ENCODE measurements around the gene KLHDC9. TPM values are rescaled to one million over a fixed set of nuclear protein-coding genes. Genes with fewer than 3 reads are reported as not detected.
"Not testable (repeated sequence)": the region's sequence is repeated elsewhere in the genome, so short reads cannot be mapped to it uniquely, and the experiment has no call there.

Gene KLHDC9
- total RNA-seq, 2 experiments from 2014 or later, result 0.33 to 0.46 TPM

DNA sequence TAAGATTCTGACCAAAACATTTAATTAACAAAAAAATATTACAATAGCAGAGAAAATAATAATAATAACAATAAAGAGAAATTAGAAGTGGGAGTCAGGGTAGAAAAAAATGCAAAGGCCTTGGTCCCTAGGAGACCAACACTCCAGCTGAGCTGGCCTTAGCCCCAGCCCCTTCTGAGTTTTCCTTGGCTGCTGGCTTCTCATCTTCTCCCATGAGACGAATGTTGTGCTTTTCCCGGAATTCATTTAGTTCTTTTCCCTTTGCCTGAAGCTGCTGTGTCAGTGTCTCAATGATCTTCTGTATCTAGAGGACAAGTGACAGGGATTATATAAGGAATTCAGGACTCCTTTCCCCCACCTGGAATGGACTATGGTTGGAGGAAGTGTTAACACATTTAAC lies 2.4 kb downstream of the KLHDC9 start:
- no peak overlapping the region for H3K27ac Mint-ChIP-seq
- no peaks in the 10 kb centered on the region for H3K9me3 Mint-ChIP-seq
- H3K36me3 Mint-ChIP-seq, result peaks cover 19% of the 10 kb centered on the region
- H3K4me3 Mint-ChIP-seq, result no peak overlapping the region
- H3K27me3 Mint-ChIP-seq, result no peaks in the 10 kb centered on the region
- peaks cover 49% of the 10 kb centered on the region for H3K4me1 Mint-ChIP-seq
- DNase-seq, result no peak

- H3K27ac Mint-ChIP-seq, result no peak overlapping the region
Observed at GRCh38 chr1:161106431-161106830, 8.3 kb downstream of the KLHDC9 start.

GRCh38 chr1:161111117-161111516 lies 13.0 kb downstream of the KLHDC9 start:
- no peak for DNase-seq
- Mint-ChIP-seq H3K36me3 (peaks cover 42% of the 10 kb centered on the region), H3K27ac (no peak overlapping the region), H3K4me3 (no peak overlapping the region), H3K4me1 (peaks cover 45% of the 10 kb centered on the region), H3K9me3 (peaks cover 1% of the 10 kb centered on the region), H3K27me3 (no peaks in the 10 kb centered on the region)

More at GRCh38 chr1:161106431-161106830, 8.3 kb downstream of the KLHDC9 start:
- peaks cover 1% of the 10 kb centered on the region for H3K9me3 Mint-ChIP-seq
- H3K27me3 Mint-ChIP-seq, result no peaks in the 10 kb centered on the region
- H3K4me1 Mint-ChIP-seq, result peaks cover 22% of the 10 kb centered on the region
- no peak for DNase-seq
- H3K36me3 Mint-ChIP-seq, result peaks cover 24% of the 10 kb centered on the region
- no peak overlapping the region for H3K4me3 Mint-ChIP-seq

GRCh38 chr1:161111527-161111926 lies 13.4 kb downstream of the KLHDC9 start:
- Mint-ChIP-seq H3K36me3 (peaks cover 42% of the 10 kb centered on the region), H3K27ac (no peak overlapping the region), H3K4me3 (no peak overlapping the region), H3K27me3 (no peaks in the 10 kb centered on the region), H3K9me3 (no peaks in the 10 kb centered on the region), H3K4me1 (peaks cover 47% of the 10 kb centered on the region)
- DNase-seq, result no peak

DNA sequence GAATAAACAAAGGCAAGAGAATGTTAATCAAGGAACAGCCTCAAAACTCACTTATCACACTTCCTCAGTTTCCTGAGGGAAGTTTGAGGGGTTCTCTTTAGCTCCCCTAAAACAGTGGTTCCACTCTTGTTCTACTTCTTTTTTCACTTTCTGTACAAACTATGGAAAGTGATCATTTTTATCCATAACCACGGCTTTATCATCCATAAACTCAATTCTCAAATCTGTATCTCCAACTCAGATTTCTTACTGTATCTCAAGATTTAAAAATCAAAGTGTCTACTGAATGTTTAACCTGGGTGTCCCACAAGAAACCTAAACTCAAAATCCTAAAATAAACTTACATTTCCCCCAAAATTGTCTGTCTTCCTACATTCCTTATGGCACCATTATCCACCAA lies 15.8 kb downstream of the KLHDC9 start:
- DNase-seq, result no peak
- Mint-ChIP-seq H3K27ac (peak overlapping the region; percentile 54), H3K4me1 (peaks cover 54% of the 10 kb centered on the region), H3K27me3 (no peaks in the 10 kb centered on the region), H3K36me3 (peaks cover 45% of the 10 kb centered on the region), H3K4me3 (no peak overlapping the region), H3K9me3 (no peaks in the 10 kb centered on the region)

- Mint-ChIP-seq H3K36me3 (peaks cover 47% of the 10 kb centered on the region), H3K4me3 (peak overlapping the region; percentile 11), H3K27me3 (no peaks in the 10 kb centered on the region), H3K4me1 (peaks cover 60% of the 10 kb centered on the region), H3K9me3 (no peaks in the 10 kb centered on the region), H3K27ac (peak overlapping the region; percentile 90)
- DNase-seq, result no peak
Observed at GRCh38 chr1:161114556-161114955, 16.4 kb downstream of the KLHDC9 start.

GRCh38 chr1:161115132-161115711 lies 17.1 kb downstream of the KLHDC9 start:
- DNase-seq, result peak; percentile 47
- H3K4me1 Mint-ChIP-seq, result peaks cover 67% of the 10 kb centered on the region

GRCh38 chr1:161115961-161116360 lies 17.8 kb downstream of the KLHDC9 start:
- Mint-ChIP-seq H3K36me3 (peaks cover 56% of the 10 kb centered on the region), H3K27ac (peak overlapping the region; percentile 90), H3K4me3 (peak overlapping the region; percentile 93), H3K4me1 (peaks cover 72% of the 10 kb centered on the region)
- H3K9me3 Mint-ChIP-seq, DNase-seq, H3K27me3 Mint-ChIP-seq: not testable (repeated sequence)

More at GRCh38 chr1:161115132-161115711, 17.1 kb downstream of the KLHDC9 start:
- no peaks in the 10 kb centered on the region for H3K9me3 Mint-ChIP-seq
- peaks cover 52% of the 10 kb centered on the region for H3K36me3 Mint-ChIP-seq
- H3K4me3 Mint-ChIP-seq, result peak overlapping the region; percentile 93
- H3K27ac Mint-ChIP-seq, result peak overlapping the region; percentile 90
- H3K27me3 Mint-ChIP-seq, result no peaks in the 10 kb centered on the region

DNA sequence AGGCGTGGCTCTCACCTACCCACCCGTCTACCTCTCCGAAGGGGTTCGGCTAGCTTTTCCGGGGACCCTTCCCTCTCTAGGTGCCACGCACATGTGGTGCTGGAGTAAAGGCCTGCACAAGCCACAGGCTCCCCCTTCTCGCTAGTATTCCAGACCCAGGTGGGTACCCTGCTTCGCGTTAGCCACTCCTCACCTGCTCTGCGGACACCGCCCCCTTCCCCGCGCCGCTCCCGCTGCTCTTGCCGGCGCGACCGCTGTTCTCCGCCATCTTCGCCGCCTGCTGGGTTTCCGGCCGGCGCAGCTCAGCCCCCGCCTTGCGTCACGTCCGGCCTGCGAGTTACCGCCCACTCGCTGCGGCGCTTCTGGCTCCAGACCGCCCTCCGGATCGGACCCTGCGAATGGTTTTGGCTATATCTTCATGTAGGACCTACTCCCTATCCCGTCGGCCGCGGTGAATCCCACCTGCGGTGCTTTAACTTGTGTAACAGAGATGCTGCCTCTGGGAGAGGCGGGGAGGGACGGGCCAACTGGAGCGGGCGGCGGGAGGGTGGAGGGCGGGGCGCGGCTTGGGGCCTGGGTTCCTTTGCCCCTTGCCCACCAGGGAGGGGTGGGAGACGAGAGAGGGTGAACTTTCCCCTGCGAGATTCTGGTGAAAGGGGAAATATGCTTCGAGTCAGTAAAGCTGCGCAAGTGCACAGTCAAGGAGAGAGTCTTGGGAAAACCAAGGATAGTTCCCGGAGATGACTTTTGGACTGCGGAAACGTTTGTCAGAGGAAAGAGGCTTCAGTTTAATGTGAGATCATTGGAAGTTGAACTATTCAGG lies 19.8 kb downstream of the KLHDC9 start, which contains the start of the genes NIT1 and PFDN2:
TSS of gene NIT1 (plus strand) at position 347 of the 823 bp plus-strand sequence. CDS start at position 419, 72 bp downstream.
TSS of gene PFDN2 (minus strand) at position 279 of the 823 bp plus-strand sequence. CDS start at position 268, 11 bp downstream.
- peak; percentile 92 for DNase-seq
- Mint-ChIP-seq H3K4me1 (peaks cover 72% of the 10 kb centered on the region), H3K36me3 (peaks cover 61% of the 10 kb centered on the region), H3K27me3 (no peaks in the 10 kb centered on the region), H3K9me3 (no peaks in the 10 kb centered on the region), H3K4me3 (peak within 1 kb of the TSS; percentile 93), H3K27ac (peak within 1 kb of the TSS; percentile 90)

- Mint-ChIP-seq H3K27ac (peak overlapping the region; percentile 90), H3K9me3 (no peaks in the 10 kb centered on the region), H3K27me3 (no peaks in the 10 kb centered on the region), H3K36me3 (peaks cover 57% of the 10 kb centered on the region), H3K4me1 (peaks cover 59% of the 10 kb centered on the region), H3K4me3 (peak overlapping the region; percentile 93)
- DNase-seq, result peak; percentile 74
Observed at GRCh38 chr1:161119092-161119903, 21.1 kb downstream of the KLHDC9 start.

DNA sequence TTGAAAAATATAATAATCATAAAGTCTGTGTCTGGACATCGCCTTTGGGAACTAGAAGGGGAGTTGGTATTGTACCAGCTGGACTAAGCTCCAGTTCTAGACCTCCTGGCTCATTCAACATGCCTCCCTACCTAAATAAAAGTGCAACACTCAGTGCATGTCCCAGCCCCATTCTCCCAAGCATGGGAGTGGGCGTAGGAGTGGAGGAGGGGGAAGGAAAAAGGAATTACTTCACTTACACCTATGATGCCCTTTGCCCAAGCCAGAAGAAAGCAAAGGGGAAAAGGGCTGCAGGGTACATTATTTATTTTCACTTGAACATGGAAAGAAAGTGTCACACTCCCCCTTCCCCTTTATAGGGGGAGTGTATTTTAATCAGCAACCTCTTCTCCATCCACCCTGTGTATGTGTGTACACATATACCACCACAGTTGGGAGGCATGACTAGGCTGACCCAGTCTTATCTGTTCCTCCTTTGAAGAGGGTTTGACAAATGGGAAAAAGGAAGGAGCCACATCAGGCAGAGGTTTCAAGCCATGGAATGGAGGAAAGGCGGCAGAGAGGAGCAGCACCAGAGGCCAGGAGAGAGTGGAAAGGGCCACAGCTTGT lies 23.0 kb downstream of the KLHDC9 start:
- Mint-ChIP-seq H3K4me1 (peaks cover 47% of the 10 kb centered on the region), H3K36me3 (peaks cover 47% of the 10 kb centered on the region), H3K27me3 (no peaks in the 10 kb centered on the region), H3K9me3 (no peaks in the 10 kb centered on the region), H3K4me3 (peak overlapping the region; percentile 37), H3K27ac (peak overlapping the region; percentile 85)
- no peak for DNase-seq

DNA sequence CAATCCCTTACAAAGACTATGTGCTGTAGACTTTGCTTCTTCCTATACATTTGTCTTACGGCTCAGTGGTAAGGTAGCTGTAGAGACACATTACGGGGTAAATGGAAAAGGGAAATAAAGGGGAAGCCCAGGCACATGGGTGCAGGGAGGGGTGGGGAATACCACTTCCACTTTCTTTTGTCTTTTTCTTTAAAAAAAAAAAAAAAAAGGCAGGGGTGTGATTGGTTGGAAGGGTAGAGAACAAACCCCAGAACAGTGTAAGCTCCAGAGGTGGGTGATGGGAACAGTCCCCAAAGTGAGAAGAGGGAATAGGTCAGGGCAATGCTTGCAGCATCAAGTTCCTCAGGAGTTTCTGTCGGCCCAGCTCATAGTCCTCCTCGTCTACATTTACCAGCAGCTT lies 23.7 kb downstream of the KLHDC9 start:
- no peak overlapping the region for H3K4me3 Mint-ChIP-seq
- DNase-seq, result no peak
- peaks cover 45% of the 10 kb centered on the region for H3K36me3 Mint-ChIP-seq
- no peaks in the 10 kb centered on the region for H3K27me3 Mint-ChIP-seq
- peaks cover 44% of the 10 kb centered on the region for H3K4me1 Mint-ChIP-seq
- H3K27ac Mint-ChIP-seq, result peak overlapping the region; percentile 85
- H3K9me3 Mint-ChIP-seq, result no peaks in the 10 kb centered on the region

DNA sequence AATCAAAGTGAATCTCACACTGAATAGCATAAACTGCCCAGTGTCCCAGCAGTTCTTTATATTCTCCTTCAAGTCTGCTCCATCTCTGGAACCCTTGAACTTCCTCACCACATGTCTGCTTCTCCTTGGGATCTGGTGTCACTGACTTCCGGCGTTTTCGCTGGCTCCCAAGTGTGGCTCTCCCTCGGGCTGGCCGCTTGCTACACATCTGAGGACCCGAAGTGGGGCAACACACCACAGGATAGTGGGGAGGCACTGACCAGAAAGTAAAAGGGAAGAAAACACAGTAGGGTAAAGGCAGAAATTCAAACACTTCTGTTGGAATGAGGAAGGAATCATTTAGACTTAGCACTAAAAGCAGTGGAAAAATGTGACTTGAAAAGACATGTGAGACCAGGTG lies 24.8 kb downstream of the KLHDC9 start:
- no peaks in the 10 kb centered on the region for H3K9me3 Mint-ChIP-seq
- no peaks in the 10 kb centered on the region for H3K27me3 Mint-ChIP-seq
- no peak overlapping the region for H3K4me3 Mint-ChIP-seq
- peaks cover 51% of the 10 kb centered on the region for H3K36me3 Mint-ChIP-seq
- H3K4me1 Mint-ChIP-seq, result peaks cover 51% of the 10 kb centered on the region
- DNase-seq, result no peak
- peak overlapping the region; percentile 7 for H3K27ac Mint-ChIP-seq

DNA sequence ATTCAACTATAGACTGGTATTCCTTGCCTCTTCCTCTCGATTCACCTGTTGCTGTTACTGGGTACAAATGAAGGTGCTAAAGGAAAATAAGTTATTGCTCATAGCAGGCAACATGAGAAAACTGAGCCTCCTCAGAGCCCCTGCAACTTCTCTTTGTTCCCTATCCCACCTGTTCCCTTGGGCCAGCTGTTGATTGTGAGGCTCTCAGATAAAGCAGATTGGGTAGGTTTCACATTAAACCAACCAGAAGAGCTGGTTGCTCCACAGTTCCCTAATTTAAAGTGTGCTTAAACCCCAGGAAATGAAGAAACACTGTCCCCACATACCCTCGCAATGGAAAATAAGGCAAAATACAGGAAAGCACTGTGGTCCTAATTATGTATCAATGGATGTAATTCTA lies 29.5 kb downstream of the KLHDC9 start:
- Mint-ChIP-seq H3K4me1 (peaks cover 55% of the 10 kb centered on the region), H3K27me3 (no peaks in the 10 kb centered on the region), H3K4me3 (no peak overlapping the region), H3K36me3 (peaks cover 54% of the 10 kb centered on the region), H3K9me3 (no peaks in the 10 kb centered on the region), H3K27ac (peak overlapping the region; percentile 7)
- DNase-seq, result no peak

Measured in activated naive CD8-positive, alpha-beta T cell treated with anti-CD3 and anti-CD28 coated beads for 36 hours (primary cell).